DMS153 treated with DMSO at 0.1 percent for 48 hours (cell line): ENCODE measurements around the gene METRN.
A peak's percentile ranks its signal among the peaks of the same experiment; 100 is the strongest.
"Not testable (repeated sequence)": the region's sequence is repeated elsewhere in the genome, so short reads cannot be mapped to it uniquely, and the experiment has no call there.

Experiments used
- DNase-seq: peaks from one replicate; lab custom pipeline; 2025; ENCODE audit not compliant: unreplicated experiment; lab: John Stamatoyannopoulos, UW

The METRN gene

DNA sequence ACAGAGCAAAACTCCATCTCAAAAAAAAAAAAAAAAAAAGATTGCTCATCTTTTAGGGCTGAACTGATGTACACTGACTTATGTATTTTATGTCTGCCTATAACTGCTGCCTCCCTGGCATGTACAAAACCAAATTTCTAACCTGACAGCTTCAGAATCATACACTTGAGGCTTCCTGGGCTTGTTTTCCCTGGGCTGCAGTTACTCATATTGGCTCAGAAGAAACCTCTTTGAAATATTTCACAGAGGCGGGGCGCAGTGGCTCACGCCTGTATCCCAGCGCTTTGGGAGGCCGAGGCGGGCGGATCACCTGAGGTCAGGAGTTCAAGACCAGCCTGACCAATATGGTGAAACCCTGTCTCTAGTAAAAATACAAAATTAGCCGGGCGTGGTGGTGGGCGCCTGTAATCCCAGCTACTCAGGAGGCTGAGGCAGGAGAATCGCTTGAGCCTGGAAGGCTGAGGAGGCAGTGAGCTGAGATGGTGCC lies 39.2 kb downstream of the METRN start:
- DNase-seq = not testable (repeated sequence)

DNA sequence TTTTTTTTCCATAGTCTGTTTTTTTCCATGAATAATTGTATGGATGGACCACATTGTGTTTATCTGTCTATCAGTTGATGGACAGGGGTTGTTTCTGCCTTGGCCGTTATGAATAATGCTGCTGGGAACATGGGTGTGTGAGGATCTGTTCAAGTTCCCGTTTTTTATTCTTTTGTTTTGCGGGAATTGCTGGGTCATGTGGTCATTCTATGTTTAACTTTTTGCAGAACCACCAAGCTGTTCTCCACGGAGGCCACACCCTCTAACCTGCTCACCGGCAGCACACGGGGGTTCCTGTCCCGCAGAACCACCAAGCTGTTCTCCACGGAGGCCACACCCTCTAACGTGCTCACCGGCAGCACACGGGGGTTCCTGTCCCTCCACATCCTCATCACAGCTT lies 39.7 kb downstream of the METRN start:
- DNase-seq = no peak

DNA sequence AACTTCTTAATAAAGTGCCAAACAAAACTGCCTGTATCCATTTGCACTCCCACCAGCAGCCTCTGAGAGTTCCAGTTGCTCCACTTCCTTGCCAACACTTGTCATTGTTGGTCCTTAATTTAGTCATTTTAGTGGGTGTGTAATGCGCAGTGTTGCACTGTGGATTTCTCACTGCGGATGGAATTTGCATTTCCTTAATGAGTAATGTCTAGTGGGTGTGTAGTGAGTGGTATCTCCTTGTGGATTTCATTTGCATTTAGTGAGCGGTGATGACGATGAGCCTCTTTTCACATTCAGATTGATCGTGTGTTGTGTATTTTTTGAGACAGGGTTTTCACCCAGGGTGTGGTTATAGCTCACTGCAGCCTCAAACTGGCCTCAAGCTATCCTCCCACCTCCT lies 41.5 kb downstream of the METRN start:
- no peak for DNase-seq

DNA sequence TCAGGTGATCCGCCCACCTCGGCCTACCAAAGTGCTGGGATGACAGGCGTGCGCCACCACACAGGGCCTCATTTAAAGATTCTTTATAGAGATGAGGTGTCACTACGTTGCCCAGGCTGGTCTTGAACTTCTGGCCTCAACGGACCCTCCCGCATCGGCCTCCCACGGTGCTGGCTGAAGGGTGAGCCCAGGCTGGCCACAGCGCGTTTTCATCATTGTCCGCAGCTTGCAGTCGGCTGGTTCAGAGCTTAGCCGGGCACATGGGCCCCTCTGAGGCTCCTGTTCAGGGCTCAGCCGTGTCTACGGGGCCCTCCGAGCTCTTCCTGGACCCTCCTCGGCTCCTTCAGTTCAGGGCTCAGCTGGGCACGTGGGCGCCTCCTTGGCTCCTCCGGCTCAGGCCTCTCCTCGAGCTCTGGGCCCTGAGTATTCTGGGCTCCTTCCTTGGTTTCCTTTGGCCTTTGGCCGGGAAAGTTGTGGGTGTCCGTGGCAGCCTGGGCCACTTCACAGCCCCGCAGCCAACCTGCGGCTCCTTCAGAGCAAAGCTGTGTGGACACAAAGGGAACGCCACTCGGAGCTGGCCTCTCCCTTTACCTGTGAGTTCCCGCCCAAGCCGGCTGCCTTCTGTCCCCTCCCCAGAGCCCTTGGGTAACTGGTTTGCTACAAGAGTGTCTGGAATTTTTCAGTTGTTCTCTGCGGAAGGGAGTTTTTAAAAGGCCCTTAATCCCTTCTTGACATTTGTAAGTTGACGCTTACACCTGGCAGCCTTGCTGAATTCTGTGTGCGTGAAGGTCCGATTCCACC lies 44.4 kb downstream of the METRN start:
- peak; percentile 8 for DNase-seq

DNA sequence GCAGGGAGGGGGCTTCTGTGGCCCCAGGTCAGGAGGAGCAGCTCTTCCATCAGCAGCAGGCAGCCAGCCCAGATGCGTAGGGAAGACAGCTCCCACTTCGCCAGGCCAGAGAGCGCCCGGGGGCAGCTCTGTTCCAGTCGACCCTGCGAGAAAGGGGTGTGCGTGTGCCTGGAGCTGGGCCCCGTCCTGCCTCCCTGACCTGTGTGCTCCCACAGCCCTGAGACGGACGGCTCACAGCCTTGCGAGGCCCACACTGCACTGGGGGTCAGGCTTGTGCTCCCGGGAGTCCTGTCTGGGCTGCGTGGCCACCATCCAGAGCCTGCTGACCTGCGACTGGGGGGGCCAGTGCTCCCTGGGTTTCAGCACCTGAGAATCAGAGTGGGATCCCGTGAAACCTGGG lies 45.1 kb downstream of the METRN start:
- DNase-seq = no peak

DNA sequence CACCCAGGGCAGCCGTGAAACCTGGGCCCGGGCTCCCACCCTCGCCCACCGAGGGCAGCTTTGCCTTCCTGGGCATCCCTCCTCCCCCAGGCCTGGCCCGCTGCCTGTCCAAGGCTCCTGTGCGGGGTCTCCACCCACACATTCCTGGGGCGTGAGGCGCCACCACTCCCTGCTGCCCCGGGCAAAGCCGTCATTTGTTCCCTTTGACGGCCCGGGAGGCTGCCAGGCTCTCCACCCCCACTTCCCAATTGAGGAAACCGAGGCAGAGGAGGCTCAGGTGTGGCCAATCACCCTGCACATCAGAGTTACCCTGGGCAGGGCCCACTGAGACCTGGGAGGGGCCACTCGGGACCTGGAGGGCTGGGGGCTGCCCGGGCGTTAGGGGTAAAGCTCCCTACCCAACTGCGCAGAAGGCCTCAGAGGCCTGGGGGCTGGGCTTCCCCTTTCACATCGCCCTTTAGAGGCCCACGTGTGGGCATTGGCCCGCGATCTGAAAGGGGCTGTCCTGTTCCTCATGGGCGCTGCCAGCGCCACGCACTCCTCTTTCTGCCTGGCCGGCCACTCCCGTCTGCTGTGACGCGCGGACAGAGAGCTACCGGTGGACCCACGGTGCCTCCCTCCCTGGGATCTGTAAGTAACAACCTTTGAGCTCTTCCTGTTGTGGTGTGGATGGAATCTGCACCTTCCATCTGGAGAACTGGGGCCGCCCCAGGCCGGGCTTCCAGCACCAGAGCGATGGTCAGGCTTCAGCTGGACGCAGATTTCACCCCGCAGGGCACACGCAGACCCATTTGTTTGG lies 45.8 kb downstream of the METRN start, which contains the start of gene MSLN:
TSS of gene MSLN (plus strand) at position 190 of the 799 bp plus-strand sequence. CDS start 1,947 bp downstream, outside the sequence.
- no peak for DNase-seq

DNA sequence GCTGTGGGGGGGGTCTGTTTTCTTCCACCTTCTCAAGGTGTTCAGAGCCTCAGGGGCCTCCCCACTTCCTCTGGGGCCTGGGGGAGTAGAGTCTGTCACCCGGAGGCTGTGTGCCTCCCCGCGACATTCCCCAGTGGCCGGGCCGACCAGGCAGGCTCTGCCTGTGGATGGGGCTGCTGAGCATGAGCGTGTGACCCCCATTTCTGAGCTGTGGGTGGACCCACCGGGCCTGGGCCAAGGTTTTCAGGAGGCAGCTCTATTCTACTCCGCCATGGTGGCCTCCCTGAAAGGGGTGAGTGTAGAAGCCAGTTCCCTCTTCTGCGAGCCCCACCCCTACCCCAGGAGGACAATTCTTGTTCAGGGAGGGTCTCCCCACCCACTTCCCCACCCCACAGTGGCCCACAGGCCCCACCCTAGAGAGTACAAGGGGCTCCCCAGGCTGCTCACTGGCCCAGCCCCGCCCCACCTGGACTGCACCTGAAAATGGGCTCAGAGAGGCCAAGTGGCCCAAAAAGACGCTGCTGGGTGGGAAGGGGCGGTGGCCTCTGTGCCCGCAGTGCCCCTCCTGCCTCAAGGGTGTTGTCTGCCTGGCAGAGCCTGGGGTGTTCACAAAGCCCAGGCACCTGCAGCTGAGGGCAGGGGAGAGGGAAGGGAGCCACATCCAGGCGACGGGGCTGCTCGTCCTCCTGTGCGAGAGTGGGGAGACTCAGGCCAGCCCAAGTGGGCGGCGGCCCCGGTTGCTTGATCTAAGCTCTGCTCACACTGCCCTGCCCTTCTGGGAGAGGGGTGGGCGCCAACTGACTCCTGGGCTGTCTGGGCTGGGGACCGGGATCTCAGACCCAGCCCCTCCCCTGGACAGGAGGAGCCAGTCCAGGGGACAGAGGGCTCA lies 47.0 kb downstream of the METRN start:
- no peak for DNase-seq

DNA sequence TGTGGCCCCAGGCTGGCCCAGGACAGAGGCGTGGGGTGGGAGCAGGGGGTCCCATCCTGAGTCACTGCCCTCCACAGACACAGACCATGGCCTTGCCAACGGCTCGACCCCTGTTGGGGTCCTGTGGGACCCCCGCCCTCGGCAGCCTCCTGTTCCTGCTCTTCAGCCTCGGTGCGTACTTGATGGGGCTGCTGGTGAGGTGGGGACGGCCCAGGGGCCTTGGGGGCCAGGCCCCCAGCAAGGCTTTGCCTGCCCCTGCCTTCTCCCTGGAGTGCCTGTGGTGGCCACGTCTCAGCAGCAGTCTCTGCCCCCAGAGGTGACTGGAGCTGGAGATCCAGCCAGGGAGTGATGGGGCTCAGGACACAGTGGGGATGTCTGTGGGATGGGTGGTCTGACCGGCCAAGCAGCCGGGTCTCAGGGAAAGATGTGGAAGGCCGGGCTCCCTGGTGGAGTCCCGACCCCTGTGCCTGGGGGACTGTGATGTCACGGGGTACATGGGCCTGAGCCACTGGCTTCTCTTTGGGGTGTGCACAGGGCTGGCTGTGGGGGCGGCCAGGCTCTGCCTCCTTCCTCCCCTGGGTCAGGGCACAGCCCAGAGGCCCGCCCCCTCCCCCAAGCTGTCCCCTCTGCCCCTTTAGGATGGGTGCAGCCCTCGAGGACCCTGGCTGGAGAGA lies 47.8 kb downstream of the METRN start:
- DNase-seq = no peak

DNA sequence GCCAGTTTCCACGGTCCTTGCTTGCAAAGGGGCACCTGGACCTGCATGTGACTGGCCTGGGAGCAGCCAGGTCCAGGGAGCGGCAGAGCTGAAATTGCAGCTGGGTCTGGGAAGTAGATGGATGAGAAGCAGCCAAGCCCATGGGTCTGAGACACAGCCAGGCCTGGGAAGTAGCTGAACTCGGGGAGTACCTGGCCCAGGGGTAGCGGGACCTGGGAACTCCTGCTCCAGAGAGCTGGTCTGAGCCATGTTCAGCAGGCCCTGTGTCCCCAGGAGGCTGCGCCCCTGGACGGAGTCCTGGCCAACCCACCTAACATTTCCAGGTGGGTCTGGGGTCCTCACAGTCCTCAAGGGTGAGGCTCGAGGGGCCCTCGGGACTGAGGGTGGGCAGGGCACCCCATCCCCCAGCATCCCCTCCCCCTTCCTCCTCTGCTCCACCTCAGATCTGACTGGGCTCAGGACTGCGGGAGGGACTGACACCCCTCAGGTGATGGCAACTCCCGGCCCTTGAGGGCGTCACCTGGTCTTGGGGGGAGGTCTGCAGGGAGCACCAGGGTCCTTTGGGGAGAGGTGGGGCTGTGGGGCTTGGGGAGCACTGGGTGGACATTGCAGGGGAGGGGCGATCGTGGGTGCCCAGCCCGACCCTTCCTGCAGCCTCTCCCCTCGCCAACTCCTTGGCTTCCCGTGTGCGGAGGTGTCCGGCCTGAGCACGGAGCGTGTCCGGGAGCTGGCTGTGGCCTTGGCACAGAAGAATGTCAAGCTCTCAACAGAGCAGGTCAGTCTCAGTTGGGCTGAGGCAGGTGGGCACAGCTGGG lies 48.7 kb downstream of the METRN start:
- no peak for DNase-seq

DNA sequence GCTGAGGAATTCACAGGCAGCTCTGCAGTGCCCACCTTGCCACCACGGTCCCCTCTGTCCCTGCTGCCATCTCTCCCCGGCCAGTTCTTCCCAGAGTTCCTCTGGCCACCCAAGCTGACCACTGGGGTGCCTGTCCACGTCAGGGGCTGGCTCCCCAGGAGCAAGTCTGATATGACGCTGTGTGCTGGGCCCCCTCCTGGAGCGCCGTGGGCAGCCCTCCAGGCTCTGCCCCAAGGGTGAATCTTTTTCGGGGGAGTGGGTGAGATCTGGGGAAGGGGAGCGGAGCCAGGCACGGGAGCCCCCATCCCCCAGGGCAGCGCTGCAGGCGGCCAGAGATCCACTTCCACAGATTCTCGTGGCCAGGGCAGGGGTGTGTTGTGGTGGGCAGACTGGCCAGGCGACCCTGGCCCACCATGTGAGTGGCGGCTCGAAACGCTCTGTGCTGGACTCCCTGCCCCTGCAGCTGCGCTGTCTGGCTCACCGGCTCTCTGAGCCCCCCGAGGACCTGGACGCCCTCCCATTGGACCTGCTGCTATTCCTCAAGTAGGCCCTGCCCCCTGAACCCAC lies 49.3 kb downstream of the METRN start:
- no peak for DNase-seq

DNA sequence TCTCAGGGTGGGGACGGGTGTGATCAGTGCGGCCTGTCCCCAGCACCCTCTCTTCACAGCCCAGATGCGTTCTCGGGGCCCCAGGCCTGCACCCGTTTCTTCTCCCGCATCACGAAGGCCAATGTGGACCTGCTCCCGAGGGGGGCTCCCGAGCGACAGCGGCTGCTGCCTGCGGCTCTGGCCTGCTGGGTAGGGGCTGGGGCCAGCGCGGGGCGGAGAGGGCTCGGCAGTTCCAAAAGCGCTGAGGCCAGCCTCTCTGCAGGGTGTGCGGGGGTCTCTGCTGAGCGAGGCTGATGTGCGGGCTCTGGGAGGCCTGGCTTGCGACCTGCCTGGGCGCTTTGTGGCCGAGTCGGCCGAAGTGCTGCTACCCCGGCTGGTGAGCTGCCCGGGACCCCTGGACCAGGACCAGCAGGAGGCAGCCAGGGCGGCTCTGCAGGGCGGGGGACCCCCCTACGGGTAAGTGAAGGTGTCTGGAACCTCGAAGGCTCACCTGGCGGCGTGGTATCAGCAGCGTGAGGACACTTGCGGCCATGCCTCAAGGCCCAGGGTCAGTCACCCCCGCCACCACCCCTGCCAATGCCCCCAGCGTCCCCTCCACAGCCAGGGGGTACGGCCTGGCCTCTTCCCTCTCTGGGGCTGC lies 50.0 kb downstream of the METRN start:
- no peak for DNase-seq

DNA sequence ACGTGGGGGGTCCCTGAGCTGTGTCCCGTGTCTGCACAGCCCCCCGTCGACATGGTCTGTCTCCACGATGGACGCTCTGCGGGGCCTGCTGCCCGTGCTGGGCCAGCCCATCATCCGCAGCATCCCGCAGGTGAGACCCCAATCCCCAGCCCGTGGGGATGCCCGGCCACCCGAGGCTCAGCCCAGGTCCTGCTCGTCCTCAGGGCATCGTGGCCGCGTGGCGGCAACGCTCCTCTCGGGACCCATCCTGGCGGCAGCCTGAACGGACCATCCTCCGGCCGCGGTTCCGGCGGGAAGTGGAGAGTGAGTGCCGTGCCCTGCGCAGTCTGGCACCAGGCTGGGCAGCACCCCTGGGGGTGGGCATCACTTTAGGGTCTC lies 50.6 kb downstream of the METRN start:
- DNase-seq = no peak

DNA sequence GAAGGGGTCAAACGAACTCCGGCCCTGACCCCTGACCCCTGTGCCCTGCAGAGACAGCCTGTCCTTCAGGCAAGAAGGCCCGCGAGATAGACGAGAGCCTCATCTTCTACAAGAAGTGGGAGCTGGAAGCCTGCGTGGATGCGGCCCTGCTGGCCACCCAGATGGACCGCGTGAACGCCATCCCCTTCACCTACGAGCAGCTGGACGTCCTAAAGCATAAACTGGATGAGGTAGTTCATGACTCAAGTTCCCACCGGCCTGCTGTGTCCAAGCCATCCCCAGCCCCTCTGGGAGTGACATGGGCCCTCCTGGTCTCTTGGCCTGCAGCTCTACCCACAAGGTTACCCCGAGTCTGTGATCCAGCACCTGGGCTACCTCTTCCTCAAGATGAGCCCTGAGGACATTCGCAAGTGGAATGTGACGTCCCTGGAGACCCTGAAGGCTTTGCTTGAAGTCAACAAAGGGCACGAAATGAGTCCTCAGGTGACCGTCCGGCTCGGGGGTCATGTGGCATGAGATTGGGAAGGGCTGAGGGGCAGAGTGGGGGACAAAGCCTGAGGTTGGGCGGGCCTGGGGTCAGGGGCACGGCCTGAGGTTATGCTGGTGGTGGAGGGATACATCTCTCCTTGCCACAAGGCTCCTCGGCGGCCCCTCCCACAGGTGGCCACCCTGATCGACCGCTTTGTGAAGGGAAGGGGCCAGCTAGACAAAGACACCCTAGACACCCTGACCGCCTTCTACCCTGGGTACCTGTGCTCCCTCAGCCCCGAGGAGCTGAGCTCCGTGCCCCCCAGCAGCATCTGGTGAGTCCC lies 51.3 kb downstream of the METRN start:
- DNase-seq = no peak

DNA sequence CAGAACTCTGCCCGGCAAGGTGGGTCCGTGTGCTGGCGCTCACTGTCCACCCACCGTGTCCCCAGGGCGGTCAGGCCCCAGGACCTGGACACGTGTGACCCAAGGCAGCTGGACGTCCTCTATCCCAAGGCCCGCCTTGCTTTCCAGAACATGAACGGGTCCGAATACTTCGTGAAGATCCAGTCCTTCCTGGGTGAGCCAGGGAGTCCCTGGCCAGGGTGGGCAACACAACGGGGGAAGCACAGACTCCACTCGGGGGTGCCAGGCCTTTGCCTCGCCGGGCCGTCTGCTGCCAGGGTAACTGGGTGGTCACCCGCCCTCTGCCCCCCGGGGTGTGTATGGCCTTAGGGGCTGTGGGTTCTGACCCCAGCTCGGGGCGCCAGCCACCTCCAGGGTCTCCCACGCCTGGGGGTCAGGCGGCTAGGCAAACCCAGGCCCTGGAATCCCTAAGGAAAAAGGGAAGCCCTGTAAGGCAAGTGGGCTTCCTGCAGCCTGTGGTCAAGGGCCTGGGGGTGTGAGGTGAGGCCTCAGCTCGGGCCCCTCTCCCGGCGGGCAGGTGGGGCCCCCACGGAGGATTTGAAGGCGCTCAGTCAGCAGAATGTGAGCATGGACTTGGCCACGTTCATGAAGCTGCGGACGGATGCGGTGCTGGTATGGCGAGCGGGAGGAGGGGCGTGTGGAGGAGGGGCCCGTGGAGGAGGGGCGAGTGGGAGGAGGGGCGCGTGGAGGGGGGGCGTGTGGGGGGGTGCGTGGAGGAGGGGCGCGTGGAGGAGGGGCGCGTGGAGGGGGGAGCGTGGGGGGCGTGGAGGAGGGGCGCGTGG lies 52.1 kb downstream of the METRN start:
- DNase-seq = no peak

DNA sequence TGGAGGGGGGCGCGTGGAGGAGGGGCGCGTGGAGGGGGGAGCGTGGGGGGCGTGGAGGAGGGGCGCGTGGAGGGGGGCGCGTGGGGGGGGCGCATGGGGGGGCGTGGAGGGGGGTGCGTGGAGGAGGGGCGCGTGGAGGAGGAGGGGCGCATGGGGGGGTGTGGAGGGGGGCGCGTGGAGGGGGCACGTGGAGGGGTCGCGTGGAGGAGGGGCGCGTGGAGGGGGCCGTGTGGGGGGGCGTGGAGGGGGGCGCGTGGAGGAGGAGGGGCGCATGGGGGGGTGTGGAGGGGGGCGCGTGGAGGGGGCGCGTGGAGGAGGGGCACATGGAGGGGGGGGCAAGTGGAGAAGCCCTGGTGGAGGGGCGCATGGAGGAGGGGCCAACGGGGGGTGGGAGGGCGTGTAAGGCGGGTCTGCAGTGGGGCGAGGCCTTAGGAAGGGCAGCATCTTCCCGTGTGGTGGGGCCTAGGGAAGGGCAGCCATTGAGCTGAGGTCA lies 52.9 kb downstream of the METRN start:
- no peak for DNase-seq

DNA sequence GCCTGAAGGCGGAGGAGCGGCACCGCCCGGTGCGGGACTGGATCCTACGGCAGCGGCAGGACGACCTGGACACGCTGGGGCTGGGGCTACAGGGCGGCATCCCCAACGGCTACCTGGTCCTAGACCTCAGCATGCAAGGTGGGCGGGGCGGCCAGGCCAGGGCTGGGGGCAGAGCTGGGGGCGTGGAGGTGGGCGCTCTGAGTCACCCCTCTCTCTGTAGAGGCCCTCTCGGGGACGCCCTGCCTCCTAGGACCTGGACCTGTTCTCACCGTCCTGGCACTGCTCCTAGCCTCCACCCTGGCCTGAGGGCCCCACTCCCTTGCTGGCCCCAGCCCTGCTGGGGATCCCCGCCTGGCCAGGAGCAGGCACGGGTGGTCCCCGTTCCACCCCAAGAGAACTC lies 53.5 kb downstream of the METRN start:
- no peak for DNase-seq
